Suprapubic skin (tissue), 4 donors: ENCODE data around the gene MNS1. TPM values are rescaled to one million over a fixed set of nuclear protein-coding genes. Genes with fewer than 3 reads are reported as not detected.

Experiments used
- DNase-seq, 2 donors: peaks; one replicate each; pipeline ENCODE4 v3.0.0-alpha.2; 2019; ENCODE audit warnings: low spot score in 2 of 2
- H3K27ac ChIP-seq: fragments of 200-600 bp; sonication (generic); one replicate; pipeline ENCODE4 v1.5.1; 2019
- H3K27me3 ChIP-seq: fragments of 200-600 bp; sonication (generic); one replicate; pipeline ENCODE4 v1.5.1; 2019
- H3K36me3 ChIP-seq: fragments of 200-600 bp; sonication (generic); one replicate; pipeline ENCODE4 v1.5.1; 2019
- H3K4me1 ChIP-seq: fragments of 200-600 bp; sonication (generic); one replicate; pipeline ENCODE4 v1.5.1; 2019
- H3K4me3 ChIP-seq: fragments of 200-600 bp; sonication (generic); one replicate; pipeline ENCODE4 v1.5.1; 2019; ENCODE audit warnings: mild to moderate bottlenecking
- H3K9me3 ChIP-seq: fragments of 200-600 bp; sonication (generic); one replicate; pipeline ENCODE4 v1.5.1; 2019
- CTCF ChIP-seq, 2 donors: fragments of 200-600 bp in 1 of 2; fragments of 450-650 bp in 1 of 2; sonication (generic) in 1 of 2; IDR thresholded peaks; one replicate each; pipeline ENCODE4 v1.5.1; 2016 to 2019; ENCODE audit warnings: antibody characterized with exemption in 2 of 2, mild to moderate bottlenecking in 1 of 2, moderate library complexity in 1 of 2
- EP300 ChIP-seq: sonication (generic); formaldehyde crosslinking; IDR thresholded peaks from one replicate; pipeline ENCODE4 v1.6.1; 2017; ENCODE audit warnings: antibody characterized with exemption
- POLR2A ChIP-seq, 2 donors: fragments of 450-650 bp; IDR thresholded peaks; one replicate each; pipeline ENCODE4 v1.6.1; 2017; ENCODE audit warnings: antibody characterized with exemption in 2 of 2, mild to moderate bottlenecking in 2 of 2, moderate library complexity in 2 of 2
- POLR2AphosphoS5 ChIP-seq, 3 donors: sonication (generic); formaldehyde crosslinking; IDR thresholded peaks; one replicate each; pipeline ENCODE4 v1.6.1; 2017; ENCODE audit warnings: antibody characterized with exemption in 3 of 3
- WGBS: methylation state at CpG from one replicate; pipeline ENCODE4 v1.1.5; 2018; 5-methylcytosine and 5-hydroxymethylcytosine counted together
- total RNA-seq, 4 donors: library from RNA; depleted of rRNA; stranded (reverse); fragments of >200 nt; gene quantifications; one replicate each; pipeline ENCODE4 v1.1.0, GENCODE V29; 2016

The MNS1 gene
- total RNA-seq, 4 donors from 2014 or later: 0.23 to 1.6 TPM; not detected in 2

DNA sequence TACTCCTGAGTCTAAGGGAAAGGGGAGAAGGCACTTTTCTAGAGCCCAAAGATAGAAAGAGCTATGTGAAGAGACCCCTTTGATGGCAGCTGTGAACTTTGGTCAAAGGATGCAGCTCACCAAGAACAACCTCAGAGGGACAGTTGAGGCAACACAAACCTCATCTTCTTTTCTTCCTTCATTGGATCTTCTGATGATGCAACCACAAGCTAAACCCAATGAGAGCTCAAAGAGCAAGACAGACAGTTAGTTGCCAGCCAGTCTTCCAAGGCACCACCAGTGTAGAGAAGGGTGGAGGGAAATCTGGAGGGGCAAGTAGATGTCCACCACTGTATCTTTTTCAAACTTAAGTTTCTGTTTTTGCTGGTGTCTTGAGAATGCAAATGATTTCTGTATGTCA lies 10.4 kb upstream of the MNS1 start:
- no peaks in the 10 kb centered on the region for H3K4me1 ChIP-seq
- H3K9me3 ChIP-seq: no peaks in the 10 kb centered on the region
- no peak overlapping the region for H3K27ac ChIP-seq
- no peaks in the 10 kb centered on the region for H3K27me3 ChIP-seq
- H3K4me3 ChIP-seq: no peak overlapping the region
- TF ChIP-seq POLR2AphosphoS5 (IDR thresholded peaks at IDR 0.05) (no peak), EP300 (no peak), POLR2A (IDR thresholded peaks at IDR 0.05) (no peak), CTCF (IDR thresholded peaks at IDR 0.05) (no peak)
- DNase-seq: no peak
- H3K36me3 ChIP-seq: no peaks in the 10 kb centered on the region

GRCh38 chr15:56473017-56473416 lies 8.1 kb upstream of the MNS1 start:
- DNase-seq: no peak
- Histone ChIP-seq H3K27me3 (no peaks in the 10 kb centered on the region), H3K27ac (no peak overlapping the region), H3K36me3 (no peaks in the 10 kb centered on the region), H3K9me3 (no peaks in the 10 kb centered on the region), H3K4me1 (no peaks in the 10 kb centered on the region), H3K4me3 (no peak overlapping the region)
- 82% methylated on average over 1 of the region's 1 CpG for WGBS
- TF ChIP-seq POLR2AphosphoS5 (IDR thresholded peaks at IDR 0.05) (no peak), POLR2A (IDR thresholded peaks at IDR 0.05) (no peak), EP300 (no peak), CTCF (IDR thresholded peaks at IDR 0.05) (no peak)

- Histone ChIP-seq H3K36me3 (no peaks in the 10 kb centered on the region), H3K27me3 (no peaks in the 10 kb centered on the region), H3K4me3 (no peak overlapping the region), H3K4me1 (no peaks in the 10 kb centered on the region), H3K27ac (no peak overlapping the region), H3K9me3 (no peaks in the 10 kb centered on the region)
- 78% methylated on average over 2 of the region's 2 CpGs for WGBS
- TF ChIP-seq POLR2A (IDR thresholded peaks at IDR 0.05) (no peak), EP300 (no peak), CTCF (IDR thresholded peaks at IDR 0.05) (no peak), POLR2AphosphoS5 (IDR thresholded peaks at IDR 0.05) (no peak)
- DNase-seq: no peak
Measured at GRCh38 chr15:56472278-56472677, 7.3 kb upstream of the MNS1 start.

DNA sequence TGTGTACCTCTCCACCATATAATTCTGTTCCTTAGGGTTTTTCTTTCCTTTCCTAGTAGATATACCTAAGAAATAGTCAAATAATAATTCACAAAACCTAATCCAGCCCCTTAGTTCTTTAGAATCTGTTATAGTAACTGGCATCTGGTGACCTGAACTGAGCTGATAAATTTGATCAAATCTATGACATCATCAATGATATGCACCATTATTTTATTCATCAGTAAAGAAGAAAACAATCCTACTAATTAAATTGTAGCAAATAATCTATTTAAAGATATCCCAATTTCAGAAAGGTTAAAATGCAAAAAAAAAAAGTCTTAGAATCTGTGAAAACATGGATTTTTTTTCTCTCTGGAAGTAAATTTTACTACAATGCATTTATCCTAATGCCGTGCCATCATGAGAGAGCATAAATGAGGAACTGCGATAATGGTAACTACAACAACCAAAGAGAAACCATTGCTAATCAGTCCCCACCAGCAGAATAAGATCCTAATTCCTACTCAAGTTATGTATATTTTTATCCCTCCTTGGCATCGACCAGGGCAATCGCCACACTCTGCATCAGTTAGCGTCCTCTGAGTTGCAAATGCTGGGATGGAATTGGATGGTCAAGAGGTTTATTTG lies 6.6 kb upstream of the MNS1 start:
- H3K27ac ChIP-seq: no peak overlapping the region
- no peaks in the 10 kb centered on the region for H3K27me3 ChIP-seq
- 93% methylated on average over 5 of the region's 5 CpGs for WGBS
- H3K4me3 ChIP-seq: no peak overlapping the region
- DNase-seq: no peak
- H3K36me3 ChIP-seq: no peaks in the 10 kb centered on the region
- no peaks in the 10 kb centered on the region for H3K4me1 ChIP-seq
- H3K9me3 ChIP-seq: no peaks in the 10 kb centered on the region
- TF ChIP-seq POLR2A (IDR thresholded peaks at IDR 0.05): no peak
- TF ChIP-seq POLR2AphosphoS5 (IDR thresholded peaks at IDR 0.05): no peak
- TF ChIP-seq CTCF (IDR thresholded peaks at IDR 0.05): no peak
- no peak for TF ChIP-seq EP300

DNA sequence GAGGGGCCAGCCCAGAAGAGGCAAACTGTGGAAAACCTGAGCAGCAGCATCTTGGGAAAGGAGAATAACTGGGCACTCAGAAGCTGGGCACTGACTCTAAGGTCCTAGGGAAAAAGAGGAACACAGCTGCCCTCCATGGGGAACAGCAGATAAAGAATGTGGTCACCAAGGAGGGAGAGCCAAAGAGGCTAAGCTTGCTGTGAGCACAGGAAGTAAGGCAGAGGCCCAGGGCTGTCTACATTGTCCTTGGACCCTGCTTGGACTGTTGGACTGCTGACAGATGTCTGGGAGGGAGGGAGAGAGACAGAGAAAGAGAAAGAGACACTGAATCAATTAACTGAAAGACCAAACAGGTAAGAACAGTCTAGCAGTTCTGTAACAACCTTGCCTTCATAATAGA lies 4.5 kb upstream of the MNS1 start:
- TF ChIP-seq CTCF (IDR thresholded peaks at IDR 0.05): no peak
- no peak for TF ChIP-seq POLR2A (IDR thresholded peaks at IDR 0.05)
- TF ChIP-seq POLR2AphosphoS5 (IDR thresholded peaks at IDR 0.05): no peak
- TF ChIP-seq EP300: no peak
- H3K36me3 ChIP-seq: no peaks in the 10 kb centered on the region
- H3K27ac ChIP-seq: no peak overlapping the region
- no peaks in the 10 kb centered on the region for H3K27me3 ChIP-seq
- no peak for DNase-seq
- H3K4me3 ChIP-seq: no peak overlapping the region
- H3K4me1 ChIP-seq: peaks cover 11% of the 10 kb centered on the region
- H3K9me3 ChIP-seq: no peaks in the 10 kb centered on the region
